Upper lobe of left lung (tissue), 6 donors: Measurements from ENCODE around the gene XIRP2. TPM values are rescaled to one million over a fixed set of nuclear protein-coding genes. Genes with fewer than 3 reads are reported as not detected.

Source experiments
- ATAC-seq, 2 donors: fragments of 200-7000 bp; cut with Tn5 transposase; one replicate each; pipeline ENCODE4 v1.9.1; 2022; ENCODE audit warnings: mild to moderate bottlenecking in 2 of 2, moderate library complexity in 2 of 2; ENCODE audit not compliant: low FRiP score in 2 of 2
- DNase-seq, 2 donors: peaks; one replicate each; pipeline ENCODE4 v3.0.0-alpha.2; 2019 to 2020
- H3K27ac ChIP-seq, 4 donors: fragments of 200-600 bp; sonication (generic); one replicate each; pipeline ENCODE4 v1.5.1; 2016 to 2019
- H3K27me3 ChIP-seq, 4 donors: fragments of 200-600 bp; sonication (generic); one replicate each; pipeline ENCODE4 v1.5.1; 2017 to 2019
- H3K36me3 ChIP-seq, 4 donors: fragments of 200-600 bp; sonication (generic); one replicate each; pipeline ENCODE4 v1.5.1; 2016 to 2019
- H3K4me1 ChIP-seq, 4 donors: fragments of 200-600 bp; sonication (generic); one replicate each; pipeline ENCODE4 v1.5.1; 2018 to 2019
- H3K4me3 ChIP-seq, 4 donors: fragments of 200-600 bp; sonication (generic); one replicate each; pipeline ENCODE4 v1.5.1; 2017 to 2019; ENCODE audit warnings: mild to moderate bottlenecking in 2 of 4, moderate library complexity in 1 of 4
- H3K9me3 ChIP-seq, 4 donors: fragments of 200-600 bp; sonication (generic); one replicate each; pipeline ENCODE4 v1.5.1; 2018 to 2019
- EP300 ChIP-seq, 4 donors: sonication (generic); formaldehyde crosslinking; IDR thresholded peaks; one replicate each; pipeline ENCODE4 v1.5.1; 2017; ENCODE audit warnings: antibody characterized with exemption in 4 of 4, control low read depth in 2 of 4
- POLR2A ChIP-seq, 4 donors: fragments of 450-650 bp; IDR thresholded peaks; one replicate each; pipeline ENCODE4 v1.5.1; 2016 to 2017; ENCODE audit warnings: antibody characterized with exemption in 4 of 4, mild to moderate bottlenecking in 2 of 4
- POLR2AphosphoS5 ChIP-seq, 2 donors: sonication (generic); formaldehyde crosslinking; IDR thresholded peaks; one replicate each; pipeline ENCODE4 v1.5.1; 2017; ENCODE audit warnings: antibody characterized with exemption in 2 of 2
- WGBS, 2 donors: methylation state at CpG; one replicate each; pipeline ENCODE4 v1.1.5; 2017 to 2018; 5-methylcytosine and 5-hydroxymethylcytosine counted together
- total RNA-seq, 6 donors: library from RNA; depleted of rRNA in 4 of 6; stranded (reverse); fragments of >200 nt in 4 of 6; gene quantifications; one replicate each; pipeline versions ENCODE4 v1.1.0 to v1.2.1, GENCODE V29; 2016 to 2021
- TF ChIP-seq, protein P1 (sequence below), 6 experiments: fragments of 450-650 bp in 4 of 6; fragments of 200-600 bp in 2 of 6; sonication (generic) in 2 of 6; IDR thresholded peaks; one replicate each; pipeline ENCODE4 v1.5.1; 2016 to 2019; ENCODE audit warnings: antibody characterized with exemption in 6 of 6
- donor health status: DM: no; HTN: no; CAD: no; lungs with moderate emphysema.
- donor health status: DM: no; HTN: yes; CAD: no; lungs with severe emphysema.

The XIRP2 gene
- total RNA-seq, 6 donors from 2014 or later: under 0.01 to 0.89 (median 0.33) TPM; not detected in 2

GRCh38 chr2:167271932-167272331, 383.7 kb downstream of the XIRP2 start:
- H3K27ac ChIP-seq: no peak overlapping the region
- WGBS, 2 donors: 69 to 79% methylated on average over 3 of the region's 3 CpGs
- H3K36me3 ChIP-seq: no peaks in the 10 kb centered on the region
- H3K4me1 ChIP-seq: no peaks in the 10 kb centered on the region
- TF ChIP-seq, protein P1, sequence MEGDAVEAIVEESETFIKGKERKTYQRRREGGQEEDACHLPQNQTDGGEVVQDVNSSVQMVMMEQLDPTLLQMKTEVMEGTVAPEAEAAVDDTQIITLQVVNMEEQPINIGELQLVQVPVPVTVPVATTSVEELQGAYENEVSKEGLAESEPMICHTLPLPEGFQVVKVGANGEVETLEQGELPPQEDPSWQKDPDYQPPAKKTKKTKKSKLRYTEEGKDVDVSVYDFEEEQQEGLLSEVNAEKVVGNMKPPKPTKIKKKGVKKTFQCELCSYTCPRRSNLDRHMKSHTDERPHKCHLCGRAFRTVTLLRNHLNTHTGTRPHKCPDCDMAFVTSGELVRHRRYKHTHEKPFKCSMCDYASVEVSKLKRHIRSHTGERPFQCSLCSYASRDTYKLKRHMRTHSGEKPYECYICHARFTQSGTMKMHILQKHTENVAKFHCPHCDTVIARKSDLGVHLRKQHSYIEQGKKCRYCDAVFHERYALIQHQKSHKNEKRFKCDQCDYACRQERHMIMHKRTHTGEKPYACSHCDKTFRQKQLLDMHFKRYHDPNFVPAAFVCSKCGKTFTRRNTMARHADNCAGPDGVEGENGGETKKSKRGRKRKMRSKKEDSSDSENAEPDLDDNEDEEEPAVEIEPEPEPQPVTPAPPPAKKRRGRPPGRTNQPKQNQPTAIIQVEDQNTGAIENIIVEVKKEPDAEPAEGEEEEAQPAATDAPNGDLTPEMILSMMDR (IDR thresholded peaks at IDR 0.05): no peak
- TF ChIP-seq POLR2AphosphoS5 (IDR thresholded peaks at IDR 0.05) (no peak), EP300 (IDR thresholded peaks at IDR 0.05) (no peak), POLR2A (IDR thresholded peaks at IDR 0.05) (no peak)
- no peaks in the 10 kb centered on the region for H3K27me3 ChIP-seq
- no peak overlapping the region for H3K4me3 ChIP-seq
- peaks cover 0 to 10% (median 7%) of the 10 kb centered on the region in 4 donors for H3K9me3 ChIP-seq
- DNase-seq (no peak), ATAC-seq (no peak)

DNA sequence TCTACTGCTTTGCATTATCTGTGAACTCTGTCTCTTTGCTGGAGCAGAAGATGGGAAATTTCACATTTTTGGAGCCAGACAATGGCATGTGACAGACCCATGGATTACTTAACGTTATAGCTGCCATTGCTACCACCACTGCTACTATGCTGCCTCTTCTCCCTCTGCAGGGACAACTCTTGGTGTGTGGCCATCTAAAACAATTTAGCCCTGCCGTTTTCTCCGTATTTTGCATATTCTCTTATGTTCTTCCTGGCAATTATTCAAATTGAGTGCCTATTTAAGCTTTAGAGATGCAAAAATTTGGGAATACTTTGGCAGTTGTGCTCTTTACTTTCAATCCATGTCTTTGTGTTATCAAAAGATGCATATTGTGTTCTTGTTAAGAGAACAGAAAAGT, 386.8 kb downstream of the XIRP2 start:
- WGBS, 2 donors: 52 to 53% methylated on average over 3 of the region's 3 CpGs
- TF ChIP-seq POLR2AphosphoS5 (IDR thresholded peaks at IDR 0.05): no peak
- TF ChIP-seq, protein P1 (IDR thresholded peaks at IDR 0.05): no peak
- TF ChIP-seq POLR2A (IDR thresholded peaks at IDR 0.05): no peak
- no peak for TF ChIP-seq EP300 (IDR thresholded peaks at IDR 0.05)
- Histone ChIP-seq H3K4me1 (no peaks in the 10 kb centered on the region), H3K4me3 (no peak overlapping the region), H3K36me3 (no peaks in the 10 kb centered on the region), H3K27me3 (no peaks in the 10 kb centered on the region), H3K9me3 (no peaks in the 10 kb centered on the region), H3K27ac (no peak overlapping the region)
- ATAC-seq (no peak), DNase-seq (no peak)

DNA sequence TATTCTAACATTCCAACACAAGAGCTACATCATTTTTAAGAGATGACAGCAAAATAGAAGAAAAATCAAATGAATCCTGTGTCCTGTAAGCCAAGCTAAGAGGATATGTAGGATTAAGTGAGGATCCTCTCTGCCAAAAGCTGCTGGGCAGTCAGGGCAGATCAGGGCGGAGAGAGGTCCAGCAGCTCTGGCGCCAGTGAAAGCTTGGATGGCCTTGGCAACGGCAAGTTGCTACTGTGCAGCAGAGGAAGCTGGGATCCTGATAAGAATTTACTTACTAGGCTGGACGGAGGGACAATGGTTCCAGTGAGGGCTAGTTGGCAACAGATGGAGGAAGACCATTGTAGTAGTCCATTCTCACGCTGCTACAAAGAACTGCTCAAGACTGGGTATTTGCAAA, 391.5 kb downstream of the XIRP2 start:
- DNase-seq (peak in 1 of 2 donors; percentile 5), ATAC-seq (no peak)
- Histone ChIP-seq H3K36me3 (no peaks in the 10 kb centered on the region), H3K4me3 (no peak overlapping the region), H3K27me3 (no peaks in the 10 kb centered on the region), H3K9me3 (no peaks in the 10 kb centered on the region), H3K27ac (no peak overlapping the region), H3K4me1 (no peaks in the 10 kb centered on the region)
- WGBS, 2 donors: 59 to 79% methylated on average over 5 of the region's 5 CpGs
- no peak for TF ChIP-seq EP300 (IDR thresholded peaks at IDR 0.05)
- TF ChIP-seq, protein P1 (IDR thresholded peaks at IDR 0.05): no peak
- TF ChIP-seq POLR2AphosphoS5 (IDR thresholded peaks at IDR 0.05): no peak
- no peak for TF ChIP-seq POLR2A (IDR thresholded peaks at IDR 0.05)

- Histone ChIP-seq H3K36me3 (no peaks in the 10 kb centered on the region), H3K27me3 (no peaks in the 10 kb centered on the region), H3K27ac (no peak overlapping the region), H3K4me1 (peaks cover 0 to 3% (median 1%) of the 10 kb centered on the region in 4 donors), H3K4me3 (no peak overlapping the region), H3K9me3 (no peaks in the 10 kb centered on the region)
- 89 to 92% methylated on average over 3 of the region's 3 CpGs for WGBS, 2 donors
- no peak for DNase-seq
- TF ChIP-seq EP300 (IDR thresholded peaks at IDR 0.05) (no peak), POLR2A (IDR thresholded peaks at IDR 0.05) (no peak), POLR2AphosphoS5 (IDR thresholded peaks at IDR 0.05) (no peak)
- TF ChIP-seq, protein P1 (IDR thresholded peaks at IDR 0.05): no peak
- ATAC-seq: no peak
Observed at GRCh38 chr2:167287212-167287611, 398.9 kb downstream of the XIRP2 start.

DNA sequence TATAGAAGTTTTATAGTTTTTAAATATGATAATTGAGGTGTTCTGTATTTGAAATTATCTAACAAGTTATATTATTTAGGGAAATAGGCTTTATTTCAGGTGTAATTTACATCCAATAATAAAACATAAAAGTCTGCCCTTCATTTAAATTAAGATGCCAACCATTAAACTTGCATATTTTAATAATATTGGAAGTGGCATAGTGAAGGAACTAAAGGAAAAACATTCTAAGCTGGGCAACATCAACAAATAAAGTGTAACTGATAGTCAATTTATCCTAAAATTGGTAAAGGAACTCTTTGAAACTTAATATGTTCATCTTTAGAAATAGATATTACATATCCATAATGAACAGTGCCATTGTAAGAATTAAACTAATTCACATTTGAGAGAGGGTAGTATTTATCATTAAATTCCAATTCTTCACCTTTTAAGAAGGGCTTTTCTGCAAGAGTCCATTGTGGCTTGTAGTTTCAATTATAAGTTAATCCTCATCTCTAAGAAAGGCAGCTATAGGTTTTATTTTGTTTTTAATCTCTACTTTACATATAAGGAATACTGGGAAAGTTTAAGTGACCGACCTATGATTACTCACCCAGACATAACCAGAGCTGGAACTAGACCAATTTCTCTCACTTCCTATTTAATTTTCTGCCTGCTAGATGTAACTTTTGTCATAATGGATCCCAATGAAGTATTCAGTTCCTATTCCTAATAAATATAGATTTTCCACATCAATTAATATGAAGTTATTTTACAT, 401.6 kb downstream of the XIRP2 start:
- 68 to 72% methylated on average over 1 of the region's 1 CpG for WGBS, 2 donors
- H3K4me1 ChIP-seq: peaks cover 13 to 29% (median 18%) of the 10 kb centered on the region in 4 donors

More for the DNA sequence above, 401.6 kb downstream of the XIRP2 start:
- Histone ChIP-seq H3K4me3 (no peak overlapping the region), H3K9me3 (no peaks in the 10 kb centered on the region), H3K27ac (no peak overlapping the region), H3K27me3 (peaks cover 0 to 24% (median 6%) of the 10 kb centered on the region in 4 donors), H3K36me3 (no peaks in the 10 kb centered on the region)
- TF ChIP-seq, protein P1 (IDR thresholded peaks at IDR 0.05): no peak
- TF ChIP-seq EP300 (IDR thresholded peaks at IDR 0.05): no peak
- TF ChIP-seq POLR2A (IDR thresholded peaks at IDR 0.05): no peak
- TF ChIP-seq POLR2AphosphoS5 (IDR thresholded peaks at IDR 0.05): no peak
- ATAC-seq (no peak), DNase-seq (no peak)
